ENCODE measurements around the gene IQCH.
A peak's percentile ranks its signal among the peaks of the same experiment; 100 is the strongest.

The IQCH gene

GRCh38 chr15:67508407-67508806, 253.8 kb downstream of the IQCH start:
- no peak for DNase-seq (ENCODE audit: low read depth)
- H3K4me3 ChIP-seq (ENCODE audit: low read length), result no peak overlapping the region
- TF ChIP-seq, protein P1, sequence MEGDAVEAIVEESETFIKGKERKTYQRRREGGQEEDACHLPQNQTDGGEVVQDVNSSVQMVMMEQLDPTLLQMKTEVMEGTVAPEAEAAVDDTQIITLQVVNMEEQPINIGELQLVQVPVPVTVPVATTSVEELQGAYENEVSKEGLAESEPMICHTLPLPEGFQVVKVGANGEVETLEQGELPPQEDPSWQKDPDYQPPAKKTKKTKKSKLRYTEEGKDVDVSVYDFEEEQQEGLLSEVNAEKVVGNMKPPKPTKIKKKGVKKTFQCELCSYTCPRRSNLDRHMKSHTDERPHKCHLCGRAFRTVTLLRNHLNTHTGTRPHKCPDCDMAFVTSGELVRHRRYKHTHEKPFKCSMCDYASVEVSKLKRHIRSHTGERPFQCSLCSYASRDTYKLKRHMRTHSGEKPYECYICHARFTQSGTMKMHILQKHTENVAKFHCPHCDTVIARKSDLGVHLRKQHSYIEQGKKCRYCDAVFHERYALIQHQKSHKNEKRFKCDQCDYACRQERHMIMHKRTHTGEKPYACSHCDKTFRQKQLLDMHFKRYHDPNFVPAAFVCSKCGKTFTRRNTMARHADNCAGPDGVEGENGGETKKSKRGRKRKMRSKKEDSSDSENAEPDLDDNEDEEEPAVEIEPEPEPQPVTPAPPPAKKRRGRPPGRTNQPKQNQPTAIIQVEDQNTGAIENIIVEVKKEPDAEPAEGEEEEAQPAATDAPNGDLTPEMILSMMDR (conservative IDR thresholded peaks at IDR 0.05; ENCODE audit: low read length), result no peak

DNA sequence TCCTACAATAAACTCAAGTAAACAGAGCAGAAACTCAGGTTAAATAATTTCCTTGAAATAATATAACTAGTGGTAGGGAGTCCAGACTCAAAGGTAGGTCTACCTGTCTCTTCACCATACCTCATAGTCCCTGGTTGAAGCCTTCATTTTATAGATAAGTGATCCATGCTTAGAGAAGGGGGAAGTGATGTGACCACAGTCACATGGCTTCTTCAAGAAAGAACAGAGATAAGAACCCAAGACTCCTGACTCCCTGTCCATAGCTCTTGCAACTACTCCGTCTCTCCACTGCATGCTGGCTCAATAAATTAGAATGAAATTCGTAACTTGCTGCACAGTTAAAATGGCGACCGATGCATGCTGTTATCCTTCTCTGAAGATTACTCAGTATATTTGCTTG, 255.3 kb downstream of the IQCH start:
- no peak overlapping the region for H3K4me3 ChIP-seq (ENCODE audit: low read length)
- TF ChIP-seq, protein P1 (conservative IDR thresholded peaks at IDR 0.05; ENCODE audit: low read length), result no peak
- DNase-seq (ENCODE audit: low read depth), result no peak

GRCh38 chr15:67510597-67511190, 256.1 kb downstream of the IQCH start:
- TF ChIP-seq, protein P1 (conservative IDR thresholded peaks at IDR 0.05; ENCODE audit: low read length), result no peak
- peak; percentile 87 for DNase-seq (ENCODE audit: low read depth)
- H3K4me3 ChIP-seq (ENCODE audit: low read length), result no peak overlapping the region

GRCh38 chr15:67511606-67512005, 257.0 kb downstream of the IQCH start:
- TF ChIP-seq, protein P1 (conservative IDR thresholded peaks at IDR 0.05; ENCODE audit: low read length), result no peak
- peak; percentile 41 for DNase-seq (ENCODE audit: low read depth)

DNA sequence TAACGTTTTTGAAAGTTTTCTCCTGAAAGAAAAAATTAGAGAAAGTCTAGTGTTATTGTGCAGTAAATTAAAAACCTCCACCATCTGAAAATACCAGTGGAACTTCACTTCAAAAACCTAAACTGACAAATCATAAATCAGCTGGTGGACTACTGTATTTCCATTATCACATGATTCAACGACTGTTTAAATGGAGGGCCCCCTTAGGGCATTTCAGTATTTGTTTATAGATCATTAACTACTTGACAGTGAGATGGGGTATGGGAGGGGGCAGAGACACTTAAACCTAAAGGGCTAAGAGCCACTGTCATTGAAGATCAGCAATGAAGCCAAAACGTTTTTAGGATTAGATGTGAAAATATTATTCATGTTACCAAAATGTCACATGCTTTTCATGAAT, 257.6 kb downstream of the IQCH start:
- no peak for DNase-seq (ENCODE audit: low read depth)
- TF ChIP-seq, protein P1 (conservative IDR thresholded peaks at IDR 0.05; ENCODE audit: low read length), result no peak
- H3K4me3 ChIP-seq (ENCODE audit: low read length), result no peak overlapping the region

More at GRCh38 chr15:67511606-67512005, 257.0 kb downstream of the IQCH start:
- no peak overlapping the region for H3K4me3 ChIP-seq (ENCODE audit: low read length)

GRCh38 chr15:67512933-67513714, 258.5 kb downstream of the IQCH start:
- DNase-seq (ENCODE audit: low read depth), result no peak
- TF ChIP-seq, protein P1 (conservative IDR thresholded peaks at IDR 0.05; ENCODE audit: low read length), result no peak
- H3K4me3 ChIP-seq (ENCODE audit: low read length), result no peak overlapping the region

- DNase-seq (ENCODE audit: low read depth), result no peak
- H3K4me3 ChIP-seq (ENCODE audit: low read length), result no peak overlapping the region
- TF ChIP-seq, protein P1 (conservative IDR thresholded peaks at IDR 0.05; ENCODE audit: low read length), result no peak
Measured at GRCh38 chr15:67515090-67515489, 260.5 kb downstream of the IQCH start.

All from AG10803 (cell line).